ENCODE data around the gene PKP4.

DNA sequence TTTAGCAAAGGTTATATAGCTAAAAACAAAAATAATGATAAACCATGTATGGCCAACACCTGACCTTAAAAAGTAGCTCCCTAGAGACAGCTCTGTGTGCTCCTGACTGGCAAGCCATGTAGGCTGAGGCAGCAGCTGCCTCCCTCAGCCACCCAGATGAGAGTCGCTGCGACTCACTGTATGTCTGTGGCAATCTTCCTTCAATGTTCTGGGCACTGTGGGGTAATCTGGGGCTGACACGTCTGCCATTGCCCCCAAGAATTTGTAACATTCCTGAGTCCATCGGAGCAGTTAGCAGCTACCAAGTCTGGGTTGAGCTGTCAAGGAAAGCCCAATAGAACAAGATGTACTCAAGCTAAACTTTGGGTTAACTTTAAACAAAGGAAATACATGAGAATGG lies 232.0 kb downstream of the PKP4 start:
- TF ChIP-seq POLR2A (IDR thresholded peaks at IDR 0.05): no peak
- TF ChIP-seq, protein P1, sequence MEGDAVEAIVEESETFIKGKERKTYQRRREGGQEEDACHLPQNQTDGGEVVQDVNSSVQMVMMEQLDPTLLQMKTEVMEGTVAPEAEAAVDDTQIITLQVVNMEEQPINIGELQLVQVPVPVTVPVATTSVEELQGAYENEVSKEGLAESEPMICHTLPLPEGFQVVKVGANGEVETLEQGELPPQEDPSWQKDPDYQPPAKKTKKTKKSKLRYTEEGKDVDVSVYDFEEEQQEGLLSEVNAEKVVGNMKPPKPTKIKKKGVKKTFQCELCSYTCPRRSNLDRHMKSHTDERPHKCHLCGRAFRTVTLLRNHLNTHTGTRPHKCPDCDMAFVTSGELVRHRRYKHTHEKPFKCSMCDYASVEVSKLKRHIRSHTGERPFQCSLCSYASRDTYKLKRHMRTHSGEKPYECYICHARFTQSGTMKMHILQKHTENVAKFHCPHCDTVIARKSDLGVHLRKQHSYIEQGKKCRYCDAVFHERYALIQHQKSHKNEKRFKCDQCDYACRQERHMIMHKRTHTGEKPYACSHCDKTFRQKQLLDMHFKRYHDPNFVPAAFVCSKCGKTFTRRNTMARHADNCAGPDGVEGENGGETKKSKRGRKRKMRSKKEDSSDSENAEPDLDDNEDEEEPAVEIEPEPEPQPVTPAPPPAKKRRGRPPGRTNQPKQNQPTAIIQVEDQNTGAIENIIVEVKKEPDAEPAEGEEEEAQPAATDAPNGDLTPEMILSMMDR (IDR thresholded peaks at IDR 0.05): no peak
